Neuron (in vitro differentiated cells): Measurements from ENCODE around the gene TTLL1.

Source experiments
- H2AFZ ChIP-seq: one replicate; pipeline ENCODE4 v1.6.1; 2013; ENCODE audit warnings: low read depth, mild to moderate bottlenecking, inconsistent platforms, low read length, moderate library complexity
- H3K27me3 ChIP-seq: one replicate; pipeline ENCODE4 v1.6.1; 2013; ENCODE audit warnings: low read length; ENCODE audit not compliant: insufficient read depth
- H3K36me3 ChIP-seq: one replicate; pipeline ENCODE4 v1.6.1; 2013; ENCODE audit warnings: low read length; ENCODE audit not compliant: insufficient read depth
- H3K4me1 ChIP-seq: one replicate; pipeline ENCODE4 v1.6.1; 2013; ENCODE audit warnings: low read length; ENCODE audit not compliant: insufficient read depth
- H3K4me3 ChIP-seq: 2 replicates; pipeline ENCODE4 v1.5.1; 2013; ENCODE audit warnings: mild to moderate bottlenecking, low read length, moderate library complexity
- H3K9me3 ChIP-seq: one replicate; pipeline ENCODE4 v1.6.1; 2013; ENCODE audit warnings: low read length

The TTLL1 gene

DNA sequence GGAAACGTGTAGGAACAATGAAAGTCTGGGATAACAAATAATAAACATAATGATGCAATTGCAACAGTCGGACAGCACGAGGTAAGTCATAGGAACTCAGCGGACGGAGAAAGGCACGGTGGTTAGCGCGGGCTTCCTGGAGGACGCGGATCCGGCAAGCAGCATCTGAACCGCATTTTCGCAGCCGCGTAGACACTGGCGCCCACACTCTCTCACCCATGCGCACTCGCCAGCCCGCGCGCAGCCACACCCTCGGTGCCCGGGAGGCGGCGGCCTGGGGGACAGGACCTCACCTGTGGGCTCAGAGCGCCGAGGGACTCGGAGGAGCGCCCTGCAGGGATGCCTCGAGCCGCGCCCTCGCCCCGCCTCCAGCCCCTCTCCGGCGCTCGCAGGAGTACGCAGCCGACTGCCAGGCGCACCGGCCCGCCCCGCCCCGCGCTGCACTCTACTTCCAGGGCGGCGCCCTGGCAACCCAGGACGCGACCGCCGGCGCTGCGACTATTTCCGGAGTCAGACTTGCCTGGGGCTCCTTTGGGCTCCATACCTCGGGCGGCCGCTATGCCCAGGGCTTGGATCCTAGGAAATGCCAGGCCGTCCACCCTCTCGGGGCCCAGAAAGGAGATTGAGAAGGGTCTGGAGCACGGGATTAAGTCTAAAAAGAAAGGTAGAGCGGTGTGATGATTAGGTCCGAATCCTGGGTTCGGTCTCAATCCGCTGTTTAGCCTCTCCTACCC, at the start of gene TTLL1:
TTLL1 (minus strand) TSS at position 408 of the 734 bp plus-strand sequence. CDS start 13,805 bp downstream, outside the sequence.
- Histone ChIP-seq H3K36me3 (peaks cover 7% of the 10 kb centered on the region), H3K27me3 (no peaks in the 10 kb centered on the region), H2AFZ (peak within 1 kb of the TSS; percentile 61), H3K9me3 (no peaks in the 10 kb centered on the region), H3K4me1 (peaks cover 4% of the 10 kb centered on the region), H3K4me3 (peak within 1 kb of the TSS; percentile 67)

DNA sequence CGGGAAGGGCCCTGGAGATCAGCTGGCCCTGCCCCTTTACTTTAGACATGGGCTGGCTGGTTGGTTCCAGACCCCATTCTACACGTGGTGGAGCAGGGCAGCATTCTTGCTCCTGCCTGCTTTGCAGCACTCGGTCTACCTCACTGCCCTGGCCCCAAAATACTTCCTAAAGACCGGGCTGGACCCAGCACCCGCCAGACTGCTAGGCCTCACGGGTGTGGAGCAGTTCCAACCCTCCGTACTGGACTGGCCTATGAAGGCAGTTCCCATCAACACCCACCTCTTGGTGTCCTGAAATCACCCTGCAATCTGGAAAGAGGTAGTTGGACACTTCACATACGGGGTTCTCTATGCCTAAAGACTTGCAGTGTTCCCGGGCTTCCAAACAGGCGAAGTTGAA, 47.6 kb upstream of the TTLL1 start:
- no peak overlapping the region for H3K4me3 ChIP-seq
- no peaks in the 10 kb centered on the region for H3K9me3 ChIP-seq
- peaks cover 77% of the 10 kb centered on the region for H3K36me3 ChIP-seq
- H2AFZ ChIP-seq: no peak overlapping the region
- peaks cover 2% of the 10 kb centered on the region for H3K4me1 ChIP-seq
- H3K27me3 ChIP-seq: no peaks in the 10 kb centered on the region

DNA sequence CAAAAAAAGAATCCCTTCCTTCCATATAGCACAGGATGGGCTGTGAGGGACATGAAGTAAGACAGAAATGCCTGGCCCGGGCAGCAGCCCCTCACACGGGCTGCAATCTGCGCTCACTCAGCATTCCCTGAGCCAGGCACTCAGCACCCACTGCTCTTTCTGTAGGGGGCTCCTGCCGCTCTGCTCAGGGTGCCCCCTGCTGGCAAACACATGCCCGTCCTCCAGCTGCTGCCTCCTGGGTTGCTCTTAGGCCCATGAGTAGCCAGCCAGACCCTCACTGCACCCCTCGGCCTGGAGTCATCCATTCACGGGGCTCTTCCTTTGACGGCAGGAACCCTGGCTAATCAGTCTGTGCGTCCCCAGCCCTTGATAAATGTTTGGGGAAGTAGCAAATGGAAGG, 47.1 kb upstream of the TTLL1 start:
- no peaks in the 10 kb centered on the region for H3K4me1 ChIP-seq
- peaks cover 81% of the 10 kb centered on the region for H3K36me3 ChIP-seq
- no peaks in the 10 kb centered on the region for H3K9me3 ChIP-seq
- H2AFZ ChIP-seq: no peak overlapping the region
- H3K27me3 ChIP-seq: no peaks in the 10 kb centered on the region
- no peak overlapping the region for H3K4me3 ChIP-seq

DNA sequence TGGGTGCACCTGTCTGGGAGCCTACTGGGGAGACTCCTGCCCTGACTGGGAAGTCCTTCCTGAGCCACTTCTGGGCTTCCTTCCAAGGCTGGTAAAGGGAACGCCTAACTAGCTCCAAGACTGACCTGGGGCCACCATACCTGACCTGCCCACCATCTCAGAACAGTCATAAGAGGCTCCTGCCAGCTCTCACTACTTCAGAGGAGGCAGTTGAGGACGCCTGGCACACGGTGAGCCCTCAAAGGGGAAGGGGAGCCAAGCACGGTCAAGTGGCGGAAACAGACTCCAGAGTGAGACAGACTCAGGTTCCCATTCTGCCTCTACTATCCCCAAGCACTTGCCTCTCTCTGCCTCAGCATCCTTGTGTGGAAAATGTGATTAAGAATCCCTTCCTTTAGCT, 46.4 kb upstream of the TTLL1 start:
- Histone ChIP-seq H2AFZ (no peak overlapping the region), H3K36me3 (peaks cover 77% of the 10 kb centered on the region), H3K9me3 (no peaks in the 10 kb centered on the region), H3K27me3 (no peaks in the 10 kb centered on the region), H3K4me3 (no peak overlapping the region), H3K4me1 (no peaks in the 10 kb centered on the region)

DNA sequence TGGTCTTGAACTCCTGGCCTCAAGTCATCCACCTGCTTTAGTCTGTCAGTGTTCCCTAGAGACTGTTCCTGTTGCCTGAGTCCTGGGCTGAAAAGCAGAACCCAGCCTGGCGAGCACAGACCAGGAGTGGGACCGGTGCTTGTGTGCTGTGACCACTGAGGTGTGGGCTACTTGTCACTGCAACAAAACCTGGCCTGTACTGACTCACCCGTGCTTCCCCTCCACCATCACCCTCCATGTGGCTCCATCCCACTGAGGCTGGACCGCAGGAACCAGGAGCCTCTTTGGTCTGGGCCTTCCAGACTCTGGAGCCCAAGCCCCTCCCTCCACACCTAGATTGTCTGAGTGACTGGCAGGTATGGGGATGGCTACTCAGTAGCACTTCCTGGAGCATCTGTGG, 45.4 kb upstream of the TTLL1 start:
- Histone ChIP-seq H3K4me3 (no peak overlapping the region), H3K9me3 (no peaks in the 10 kb centered on the region), H3K36me3 (peaks cover 68% of the 10 kb centered on the region), H3K4me1 (no peaks in the 10 kb centered on the region), H3K27me3 (no peaks in the 10 kb centered on the region), H2AFZ (no peak overlapping the region)

DNA sequence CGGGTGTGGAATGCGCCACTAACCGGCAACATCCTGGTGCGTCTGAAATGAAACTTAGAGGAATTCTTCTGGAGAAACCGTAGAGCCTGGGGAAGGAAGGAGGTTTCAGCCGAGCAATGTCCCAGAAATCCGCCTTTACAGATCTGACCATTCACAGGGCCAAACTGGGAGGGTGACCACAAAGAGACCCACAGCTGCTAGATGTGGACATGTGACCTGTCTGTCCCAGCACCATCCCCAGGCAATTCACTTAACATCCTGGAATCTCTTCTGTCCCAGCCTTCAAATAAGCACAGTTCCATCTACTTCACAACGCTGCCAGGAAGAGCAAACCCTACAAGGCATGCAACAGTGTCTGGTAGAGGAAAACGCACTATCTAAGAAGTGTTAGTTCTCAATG, 44.2 kb upstream of the TTLL1 start:
- Histone ChIP-seq H3K4me1 (no peaks in the 10 kb centered on the region), H2AFZ (no peak overlapping the region), H3K27me3 (no peaks in the 10 kb centered on the region), H3K36me3 (peaks cover 58% of the 10 kb centered on the region), H3K9me3 (no peaks in the 10 kb centered on the region), H3K4me3 (no peak overlapping the region)

DNA sequence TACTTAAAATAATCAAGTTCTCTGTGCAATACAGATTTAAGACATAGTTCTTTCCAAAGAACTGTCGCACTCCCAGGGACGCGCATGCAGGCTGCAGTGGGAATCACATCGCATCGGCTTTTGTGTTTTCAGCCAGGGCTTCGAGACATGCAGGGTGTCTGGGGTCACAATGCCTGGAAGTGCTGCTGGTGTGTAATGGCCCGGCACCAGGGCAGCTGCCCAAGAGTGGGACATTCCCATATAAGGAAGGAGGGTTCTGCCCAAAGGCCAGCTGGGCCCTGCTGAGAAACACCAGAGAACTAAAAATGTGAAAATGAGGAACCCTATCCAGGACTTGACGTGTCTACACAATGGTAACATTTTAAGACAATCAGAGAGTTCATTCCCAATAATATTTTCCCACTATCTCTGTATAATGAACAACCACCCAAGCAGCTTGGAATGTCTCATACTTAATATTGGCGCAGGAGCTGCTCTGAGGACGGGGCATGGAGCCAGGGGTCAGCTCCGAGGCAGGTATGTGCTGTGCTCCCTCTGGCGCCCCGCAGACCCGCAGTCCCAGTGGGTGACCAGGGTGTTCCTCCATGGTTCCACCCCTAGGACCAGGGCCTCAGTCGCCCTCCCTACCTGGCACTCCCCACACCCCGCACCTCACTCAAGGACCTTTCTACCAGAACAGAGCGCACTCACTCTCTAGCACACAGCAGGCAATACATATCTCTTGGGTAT, 42.7 kb upstream of the TTLL1 start:
- no peaks in the 10 kb centered on the region for H3K4me1 ChIP-seq
- H3K27me3 ChIP-seq: no peaks in the 10 kb centered on the region
- no peak overlapping the region for H2AFZ ChIP-seq
- no peak overlapping the region for H3K4me3 ChIP-seq
- H3K36me3 ChIP-seq: peaks cover 47% of the 10 kb centered on the region
- no peaks in the 10 kb centered on the region for H3K9me3 ChIP-seq

DNA sequence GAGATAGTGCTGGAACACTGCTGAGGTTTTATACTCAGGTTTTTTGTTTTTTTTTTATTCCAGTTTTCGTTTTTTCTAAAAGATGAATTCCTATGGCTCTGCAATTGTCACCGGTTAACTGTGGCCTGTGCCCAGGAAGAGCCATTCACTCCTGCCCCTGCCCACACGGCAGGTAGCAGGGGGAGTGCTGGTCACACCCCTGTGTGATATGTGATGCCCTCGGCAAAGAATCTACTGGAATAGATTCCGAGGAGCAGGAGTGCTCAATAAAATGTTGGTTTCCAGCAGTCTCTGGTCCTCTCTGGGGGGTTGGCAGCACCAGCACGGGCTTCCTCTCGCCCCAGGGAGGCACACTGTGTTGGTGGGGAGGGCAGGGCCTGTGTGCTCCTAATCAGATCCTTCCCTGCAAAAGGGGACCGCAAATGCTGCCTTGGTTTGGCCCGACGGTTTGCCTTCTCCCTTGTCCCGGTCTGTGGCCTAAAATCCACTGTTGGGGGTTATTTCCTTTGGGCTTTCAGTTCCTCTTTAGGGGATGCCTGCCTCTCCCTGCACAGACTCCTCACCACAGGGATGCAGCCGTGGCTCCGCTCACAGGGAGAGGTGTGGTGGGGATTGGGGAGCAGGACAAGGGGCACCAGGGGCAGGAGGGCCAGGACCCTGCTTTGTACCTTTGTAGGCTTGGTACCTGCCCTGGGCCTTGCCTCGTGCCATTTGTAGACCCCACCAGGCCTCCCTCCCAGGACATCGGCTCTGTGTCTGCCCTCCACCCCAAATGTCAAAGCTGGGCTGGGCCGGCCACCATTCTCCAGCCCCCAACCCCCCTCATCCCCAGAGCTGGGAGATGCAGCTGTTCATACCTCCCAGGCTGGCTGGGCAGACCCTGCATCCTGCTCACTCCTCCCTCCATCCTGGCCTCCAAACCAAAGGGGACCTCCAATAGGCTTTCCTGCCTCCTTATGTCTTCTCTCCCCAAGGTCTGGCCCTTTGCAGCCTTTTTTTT, 40.5 kb upstream of the TTLL1 start:
- Histone ChIP-seq H3K36me3 (peaks cover 31% of the 10 kb centered on the region), H2AFZ (no peak overlapping the region), H3K4me3 (no peak overlapping the region), H3K27me3 (no peaks in the 10 kb centered on the region), H3K4me1 (peaks cover 8% of the 10 kb centered on the region), H3K9me3 (no peaks in the 10 kb centered on the region)

DNA sequence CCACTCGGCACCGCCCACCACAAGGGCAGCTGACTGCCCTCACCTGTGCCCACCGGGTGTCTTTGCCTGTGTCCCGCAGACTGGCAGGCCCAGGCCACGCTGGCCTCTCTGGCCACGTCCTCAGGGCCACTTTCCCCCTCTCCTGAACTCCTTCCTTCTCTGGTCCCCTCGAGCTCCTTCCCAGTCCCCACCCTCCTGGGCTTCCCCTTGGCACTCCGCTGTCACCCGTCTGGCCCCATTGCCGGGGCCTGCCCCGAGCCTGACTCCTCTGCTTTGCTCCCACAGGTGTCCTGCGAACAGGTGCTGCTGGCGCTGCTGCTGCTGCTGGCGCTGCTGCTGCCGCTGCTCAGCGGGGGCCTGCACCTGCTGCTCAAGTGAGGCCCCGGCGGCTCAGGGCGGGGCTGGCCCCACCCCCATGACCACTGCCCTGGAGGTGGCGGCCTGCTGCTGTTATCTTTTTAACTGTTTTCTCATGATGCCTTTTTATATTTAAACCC, 39.8 kb upstream of the TTLL1 start:
- Histone ChIP-seq H3K4me3 (no peak overlapping the region), H3K9me3 (no peaks in the 10 kb centered on the region), H3K27me3 (no peaks in the 10 kb centered on the region), H2AFZ (no peak overlapping the region), H3K36me3 (peaks cover 25% of the 10 kb centered on the region), H3K4me1 (peaks cover 8% of the 10 kb centered on the region)

DNA sequence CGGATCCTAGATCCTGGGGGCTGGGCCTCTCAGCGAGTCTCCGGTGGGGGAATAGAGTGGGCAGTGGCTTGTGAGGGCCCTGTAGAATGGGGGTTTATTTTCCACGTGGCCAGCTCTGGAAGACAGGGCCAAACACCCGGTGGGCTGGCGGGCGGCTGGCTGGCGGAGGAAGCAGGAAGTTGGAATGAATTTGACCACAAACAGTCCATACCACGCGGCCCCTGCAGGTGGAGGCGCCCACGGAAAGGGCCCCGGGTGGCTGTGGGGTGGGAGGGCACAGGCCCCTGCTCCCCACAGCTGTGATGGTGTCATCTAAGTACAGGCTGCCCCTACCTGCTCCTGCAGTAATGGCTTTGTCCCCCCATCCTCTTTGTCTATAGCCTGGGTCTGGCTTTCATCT, 38.9 kb upstream of the TTLL1 start:
- Histone ChIP-seq H3K4me3 (no peak overlapping the region), H3K36me3 (peaks cover 20% of the 10 kb centered on the region), H3K27me3 (no peaks in the 10 kb centered on the region), H3K4me1 (peaks cover 8% of the 10 kb centered on the region), H2AFZ (no peak overlapping the region), H3K9me3 (no peaks in the 10 kb centered on the region)

DNA sequence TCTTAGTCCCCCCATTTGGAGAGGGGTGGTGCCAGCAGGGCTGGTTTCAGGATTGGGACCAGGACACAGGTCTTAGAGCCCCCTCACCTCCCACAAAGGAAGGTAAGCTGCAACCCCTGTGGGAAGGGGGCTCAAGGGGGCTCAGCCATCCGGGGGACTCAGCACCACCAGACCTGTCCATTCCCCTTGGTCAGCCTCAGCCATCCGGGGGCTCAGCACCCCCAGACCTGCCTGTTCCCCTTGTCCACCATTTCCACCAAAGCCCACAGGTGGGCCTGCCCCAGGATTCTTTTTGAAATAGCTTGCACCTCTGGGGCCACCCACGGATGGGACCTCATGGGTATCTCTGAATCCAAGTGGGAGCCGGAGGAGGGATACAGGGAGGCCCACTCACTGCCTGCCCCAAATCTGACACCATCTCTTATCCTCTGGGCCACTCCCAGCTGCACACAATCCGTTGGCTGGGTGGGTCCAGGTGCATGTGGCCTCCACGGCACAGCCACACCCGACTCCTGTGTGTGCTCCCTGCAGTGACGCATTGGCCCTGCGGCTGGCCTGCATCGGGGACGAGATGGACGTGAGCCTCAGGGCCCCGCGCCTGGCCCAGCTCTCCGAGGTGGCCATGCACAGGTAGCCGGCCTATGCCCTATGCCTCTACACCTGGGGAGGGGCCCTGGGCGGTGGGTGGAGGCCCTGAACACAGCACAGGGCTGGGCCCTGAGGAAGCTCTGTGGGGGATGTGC, 38.1 kb upstream of the TTLL1 start:
- Histone ChIP-seq H2AFZ (no peak overlapping the region), H3K4me3 (no peak overlapping the region), H3K9me3 (no peaks in the 10 kb centered on the region), H3K4me1 (peaks cover 8% of the 10 kb centered on the region), H3K27me3 (no peaks in the 10 kb centered on the region), H3K36me3 (peaks cover 14% of the 10 kb centered on the region)

DNA sequence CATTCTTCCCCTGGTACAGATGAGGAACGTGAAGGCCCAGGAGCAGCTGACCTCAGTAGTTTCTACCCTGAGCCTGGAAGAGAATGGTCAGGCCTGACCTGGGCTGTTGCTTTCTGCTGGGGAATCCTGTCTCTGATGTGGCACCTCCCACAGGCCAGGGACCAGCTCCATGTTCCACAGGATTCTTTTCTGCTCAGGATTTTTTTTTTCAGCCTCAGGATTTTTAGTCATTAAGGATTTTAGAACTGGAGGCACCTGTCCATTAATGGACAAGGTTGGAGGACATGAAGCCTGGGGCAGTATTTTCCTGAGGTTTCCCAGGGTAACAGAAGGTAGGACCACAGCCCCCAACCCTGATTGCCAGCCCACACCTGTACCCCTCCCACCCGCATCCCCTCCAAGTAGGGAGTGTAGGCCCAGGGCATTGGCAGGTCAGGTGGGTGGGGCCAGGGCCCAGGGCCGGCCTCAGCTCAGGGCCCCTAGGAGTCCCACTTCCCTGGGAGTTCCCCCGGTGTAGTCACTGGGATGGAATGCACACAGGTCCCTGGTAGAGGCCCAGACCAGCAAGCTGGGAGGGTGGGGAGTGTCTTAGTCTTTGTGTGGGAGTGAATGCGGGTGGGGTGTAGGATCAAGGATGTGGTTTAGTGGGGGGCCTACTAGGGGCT, 37.4 kb upstream of the TTLL1 start:
- Histone ChIP-seq H2AFZ (no peak overlapping the region), H3K9me3 (no peaks in the 10 kb centered on the region), H3K4me1 (peaks cover 8% of the 10 kb centered on the region)

More for the DNA sequence above, 37.4 kb upstream of the TTLL1 start:
- Histone ChIP-seq H3K36me3 (peaks cover 7% of the 10 kb centered on the region), H3K4me3 (no peak overlapping the region), H3K27me3 (no peaks in the 10 kb centered on the region)
